Measurements from ENCODE around the gene ANO6. TPM values are rescaled to one million over a fixed set of nuclear protein-coding genes. Genes with fewer than 3 reads are reported as not detected.

ANO6 gene
- total RNA-seq, 5 donors from 2014 or later (not counting 1 experiment from before 2014, with no cell fraction given) = 17.9 to 22.5 (median 20.3) TPM

GRCh38 chr12:45415393-45415817 lies 199.5 kb downstream of the ANO6 start:
- Histone ChIP-seq H3K4me3 (ENCODE audit: control insufficient read depth in 1 of 2, extremely low read depth in 1 of 2, low read length in 1 of 2) (no peak overlapping the region), H3K9me3 (no peaks in the 10 kb centered on the region), H3K27ac (ENCODE audit: low read length) (no peak overlapping the region), H3K36me3 (ENCODE audit: control insufficient read depth in 2 of 2, extremely low read depth in 1 of 2, insufficient read depth in 1 of 2, low read length in 1 of 2) (peaks cover 7 to 40% of the 10 kb centered on the region in 2 donors), H3K27me3 (replicated peaks in 1 of 2; ENCODE audit: control insufficient read depth in 2 of 2, extremely low read depth in 1 of 2, insufficient read depth in 2 of 2, low read length in 1 of 2) (no peaks in the 10 kb centered on the region), H3K4me1 (ENCODE audit: control insufficient read depth in 1 of 2, extremely low read depth in 1 of 2, insufficient read depth in 2 of 2, low read length in 2 of 2) (no peaks in the 10 kb centered on the region)
- ATAC-seq (replicated peaks in 1 of 4) (no peak), DNase-seq (no peak)
- WGBS (ENCODE audit: insufficient coverage) = 100% methylated on average over 1 of the region's 4 CpGs
- Mint-ChIP-seq H3K9me3 (no peaks in the 10 kb centered on the region), H3K27ac (peak overlapping the region in 1 of 2 donors; percentile 6), H3K4me3 (no peak overlapping the region), H3K4me1 (no peaks in the 10 kb centered on the region), H3K36me3 (peaks cover 48% of the 10 kb centered on the region), H3K27me3 (no peaks in the 10 kb centered on the region)
- ChIA-PET POLR2A (no interaction called here), CTCF (no interaction called here)

DNA sequence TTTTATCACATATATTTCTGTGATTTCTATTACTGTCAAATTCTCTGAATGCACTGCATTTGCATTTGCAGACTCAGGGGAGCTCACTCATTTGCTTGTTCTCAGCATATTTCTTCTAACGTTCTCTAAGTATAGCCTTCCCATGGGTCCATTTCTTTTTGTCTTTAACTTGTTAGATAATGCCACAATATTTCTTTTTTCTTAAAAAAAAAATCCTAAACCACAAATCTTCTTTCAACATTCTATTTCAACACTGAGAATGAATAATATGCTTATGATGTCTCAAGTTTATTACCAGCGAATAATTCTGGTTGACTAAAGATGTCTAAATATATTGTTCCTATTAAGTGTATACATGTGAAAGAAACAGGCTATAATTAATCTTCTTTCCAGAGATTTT lies 200.2 kb downstream of the ANO6 start:
- ATAC-seq (replicated peaks in 1 of 4) (no peak), DNase-seq (no peak)
- Mint-ChIP-seq H3K27ac (no peak overlapping the region), H3K36me3 (peaks cover 51% of the 10 kb centered on the region), H3K27me3 (no peaks in the 10 kb centered on the region), H3K4me3 (no peak overlapping the region), H3K4me1 (no peaks in the 10 kb centered on the region), H3K9me3 (no peaks in the 10 kb centered on the region)
- no peak overlapping the region for H3K4me3 ChIP-seq (ENCODE audit: control insufficient read depth in 1 of 2, extremely low read depth in 1 of 2, low read length in 1 of 2)
- POLR2A ChIA-PET = no interaction called here
- no peak overlapping the region for H3K27ac ChIP-seq (ENCODE audit: low read length)
- H3K9me3 ChIP-seq = no peaks in the 10 kb centered on the region
- no CpG with 5 or more reads among the region's 2 CpGs for WGBS (ENCODE audit: insufficient coverage)
- peaks cover 7 to 37% of the 10 kb centered on the region in 2 donors for H3K36me3 ChIP-seq (ENCODE audit: control insufficient read depth in 2 of 2, extremely low read depth in 1 of 2, insufficient read depth in 1 of 2, low read length in 1 of 2)
- CTCF ChIA-PET = no interaction called here
- H3K27me3 ChIP-seq (replicated peaks in 1 of 2; ENCODE audit: control insufficient read depth in 2 of 2, extremely low read depth in 1 of 2, insufficient read depth in 2 of 2, low read length in 1 of 2) = no peaks in the 10 kb centered on the region
- H3K4me1 ChIP-seq (ENCODE audit: control insufficient read depth in 1 of 2, extremely low read depth in 1 of 2, insufficient read depth in 2 of 2, low read length in 2 of 2) = no peaks in the 10 kb centered on the region

DNA sequence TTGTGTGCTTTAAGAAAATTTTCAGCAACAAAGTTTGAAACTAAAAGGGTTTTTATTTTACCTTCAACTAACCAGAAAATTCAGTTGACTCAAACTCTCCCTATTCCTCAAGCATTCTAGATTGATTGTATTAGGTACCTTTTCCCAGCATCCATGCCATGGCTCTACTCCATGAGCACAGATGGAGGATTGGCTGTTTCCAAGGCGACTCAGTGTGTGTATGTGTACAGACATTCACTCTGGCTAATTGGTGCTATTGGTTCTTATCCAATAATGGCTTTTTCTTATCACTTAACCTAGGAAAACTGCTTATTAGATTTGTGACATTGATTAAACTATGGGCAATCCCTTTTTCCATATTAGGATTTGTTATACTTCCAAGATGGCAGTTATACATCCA lies 202.6 kb downstream of the ANO6 start:
- ATAC-seq (replicated peaks in 1 of 4) = no peak
- Histone ChIP-seq H3K4me3 (ENCODE audit: control insufficient read depth in 1 of 2, extremely low read depth in 1 of 2, low read length in 1 of 2) (no peak overlapping the region), H3K27ac (ENCODE audit: low read length) (no peak overlapping the region), H3K27me3 (replicated peaks in 1 of 2; ENCODE audit: control insufficient read depth in 2 of 2, extremely low read depth in 1 of 2, insufficient read depth in 2 of 2, low read length in 1 of 2) (no peaks in the 10 kb centered on the region), H3K36me3 (ENCODE audit: control insufficient read depth in 2 of 2, extremely low read depth in 1 of 2, insufficient read depth in 1 of 2, low read length in 1 of 2) (peaks cover 2 to 35% of the 10 kb centered on the region in 2 donors), H3K9me3 (no peaks in the 10 kb centered on the region), H3K4me1 (ENCODE audit: control insufficient read depth in 1 of 2, extremely low read depth in 1 of 2, insufficient read depth in 2 of 2, low read length in 2 of 2) (no peaks in the 10 kb centered on the region)
- peaks cover 67% of the 10 kb centered on the region for H3K36me3 Mint-ChIP-seq
- no peak overlapping the region for H3K27ac Mint-ChIP-seq
- H3K4me3 Mint-ChIP-seq = no peak overlapping the region
- H3K27me3 Mint-ChIP-seq = no peaks in the 10 kb centered on the region
- ChIA-PET CTCF (no interaction called here), POLR2A (no interaction called here)
- no peak for DNase-seq
- no peaks in the 10 kb centered on the region for H3K9me3 Mint-ChIP-seq
- no peaks in the 10 kb centered on the region for H3K4me1 Mint-ChIP-seq
- WGBS (ENCODE audit: insufficient coverage) = no CpG with 5 or more reads among the region's 1 CpG

DNA sequence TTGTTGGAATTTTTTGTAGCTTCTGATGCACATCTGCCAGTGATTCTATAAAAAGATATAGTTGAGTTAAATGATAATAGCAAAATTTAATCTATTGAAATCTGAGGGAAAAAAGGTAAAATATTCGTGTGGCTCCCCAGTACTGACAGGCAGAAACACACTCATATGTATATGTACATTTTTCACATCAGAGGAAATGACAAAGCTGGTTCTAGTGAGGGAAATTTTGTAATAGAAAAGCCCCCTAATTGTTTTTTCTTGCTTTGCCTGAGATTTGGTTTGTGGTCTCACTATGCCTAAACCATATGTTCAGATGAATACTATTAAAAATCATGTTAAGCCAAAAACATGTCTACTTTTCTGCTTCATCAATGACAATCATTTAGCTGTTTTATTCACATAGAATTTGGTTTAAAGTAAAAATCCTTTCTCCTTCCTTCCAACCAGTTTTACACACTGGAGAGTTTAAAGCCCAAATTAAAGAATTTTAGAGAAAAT lies 203.5 kb downstream of the ANO6 start:
- peaks cover 2 to 37% of the 10 kb centered on the region in 2 donors for H3K36me3 ChIP-seq (ENCODE audit: control insufficient read depth in 2 of 2, extremely low read depth in 1 of 2, insufficient read depth in 1 of 2, low read length in 1 of 2)
- ATAC-seq (replicated peaks in 1 of 4) (no peak), DNase-seq (no peak)
- H3K27me3 ChIP-seq (replicated peaks in 1 of 2; ENCODE audit: control insufficient read depth in 2 of 2, extremely low read depth in 1 of 2, insufficient read depth in 2 of 2, low read length in 1 of 2) = no peaks in the 10 kb centered on the region
- WGBS (ENCODE audit: insufficient coverage) = no CpG with 5 or more reads among the region's 1 CpG
- Mint-ChIP-seq H3K9me3 (no peaks in the 10 kb centered on the region), H3K4me1 (no peaks in the 10 kb centered on the region), H3K27ac (no peak overlapping the region), H3K27me3 (no peaks in the 10 kb centered on the region), H3K4me3 (no peak overlapping the region), H3K36me3 (peaks cover 73% of the 10 kb centered on the region)
- no peaks in the 10 kb centered on the region for H3K9me3 ChIP-seq
- ChIA-PET POLR2A (interaction anchor here in 1 of 2 donors (0.6 kb wide), 1 partner anchor 83 kb away, joined by 4 read pairs; no protein-coding TSS in a partner anchor), CTCF (interaction anchor here in 1 of 2 donors (0.6 kb wide), 1 partner anchor 181 kb away, joined by 3 read pairs; no protein-coding TSS in a partner anchor)
- no peak overlapping the region for H3K4me3 ChIP-seq (ENCODE audit: control insufficient read depth in 1 of 2, extremely low read depth in 1 of 2, low read length in 1 of 2)
- no peaks in the 10 kb centered on the region for H3K4me1 ChIP-seq (ENCODE audit: control insufficient read depth in 1 of 2, extremely low read depth in 1 of 2, insufficient read depth in 2 of 2, low read length in 2 of 2)
- H3K27ac ChIP-seq (ENCODE audit: low read length) = no peak overlapping the region

DNA sequence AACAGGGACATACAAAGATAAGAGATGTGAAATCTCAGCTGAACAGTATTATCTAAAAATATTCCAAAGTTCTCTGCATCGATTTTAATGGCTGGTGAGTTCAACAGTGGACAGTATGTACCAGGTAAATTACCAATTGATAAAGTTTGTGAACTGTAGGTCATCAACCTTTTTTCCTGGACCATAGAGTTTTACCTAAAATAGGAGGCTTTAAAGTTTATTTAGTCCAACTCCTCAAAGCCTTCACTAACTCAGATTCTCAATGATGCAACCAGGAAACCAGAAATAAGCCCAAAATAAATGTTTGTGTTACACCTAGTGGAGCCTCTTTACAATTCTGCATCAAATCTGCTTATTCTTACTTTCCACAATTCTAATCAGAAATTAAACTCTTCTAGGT lies 205.8 kb downstream of the ANO6 start:
- H3K36me3 Mint-ChIP-seq = peaks cover 77% of the 10 kb centered on the region

DNA sequence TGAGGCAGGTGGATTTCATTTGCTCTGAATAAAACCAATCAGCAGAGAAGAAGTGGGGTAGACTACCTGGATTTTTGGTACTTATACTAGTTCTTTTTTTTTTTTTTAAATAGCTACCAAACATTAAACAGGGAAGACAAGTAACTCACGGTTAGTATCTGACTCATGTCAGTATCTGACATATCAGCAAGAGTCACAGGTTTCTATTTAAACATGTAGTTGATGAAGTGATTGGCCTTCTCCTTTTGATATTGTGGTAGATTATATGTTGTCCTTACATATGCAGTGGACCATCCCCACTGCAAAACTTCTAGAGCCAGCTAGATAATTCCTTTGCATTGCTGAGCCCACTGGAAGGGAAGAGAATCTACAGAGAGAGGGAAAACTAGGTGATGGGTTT lies 208.0 kb downstream of the ANO6 start:
- no peaks in the 10 kb centered on the region for H3K9me3 ChIP-seq
- no peaks in the 10 kb centered on the region for H3K27me3 ChIP-seq (replicated peaks in 1 of 2; ENCODE audit: control insufficient read depth in 2 of 2, extremely low read depth in 1 of 2, insufficient read depth in 2 of 2, low read length in 1 of 2)
- Mint-ChIP-seq H3K9me3 (no peaks in the 10 kb centered on the region), H3K4me1 (no peaks in the 10 kb centered on the region), H3K4me3 (no peak overlapping the region), H3K36me3 (peaks cover 79% of the 10 kb centered on the region), H3K27me3 (no peaks in the 10 kb centered on the region), H3K27ac (no peak overlapping the region)
- no peak overlapping the region for H3K4me3 ChIP-seq (ENCODE audit: control insufficient read depth in 1 of 2, extremely low read depth in 1 of 2, low read length in 1 of 2)
- H3K36me3 ChIP-seq (ENCODE audit: control insufficient read depth in 2 of 2, extremely low read depth in 1 of 2, insufficient read depth in 1 of 2, low read length in 1 of 2) = peaks cover 3 to 38% of the 10 kb centered on the region in 2 donors
- H3K4me1 ChIP-seq (ENCODE audit: control insufficient read depth in 1 of 2, extremely low read depth in 1 of 2, insufficient read depth in 2 of 2, low read length in 2 of 2) = no peaks in the 10 kb centered on the region
- WGBS (ENCODE audit: insufficient coverage) = no CpG with 5 or more reads among the region's 1 CpG
- no peak for DNase-seq
- CTCF ChIA-PET = interaction anchor here (0.6 kb wide), 3 partner anchors 131 to 701 kb away, joined by 3 to 4 read pairs (median 3); partner anchors contain the start of gene ARID2 (in 1 of the 2)
- no peak overlapping the region for H3K27ac ChIP-seq (ENCODE audit: low read length)
- ATAC-seq (replicated peaks in 1 of 4) = no peak
- POLR2A ChIA-PET = interaction anchor here in 1 of 2 donors (0.6 kb wide), 1 partner anchor 500 kb away, joined by 4 read pairs; no protein-coding TSS in a partner anchor

More for the DNA sequence above, 205.8 kb downstream of the ANO6 start:
- H3K9me3 ChIP-seq = no peaks in the 10 kb centered on the region
- Mint-ChIP-seq H3K27me3 (no peaks in the 10 kb centered on the region), H3K9me3 (no peaks in the 10 kb centered on the region), H3K4me3 (no peak overlapping the region), H3K27ac (no peak overlapping the region), H3K4me1 (no peaks in the 10 kb centered on the region)
- H3K4me1 ChIP-seq (ENCODE audit: control insufficient read depth in 1 of 2, extremely low read depth in 1 of 2, insufficient read depth in 2 of 2, low read length in 2 of 2) = no peaks in the 10 kb centered on the region
- ChIA-PET POLR2A (no interaction called here), CTCF (no interaction called here)
- ATAC-seq (replicated peaks in 1 of 4) = no peak
- DNase-seq = no peak
- no peak overlapping the region for H3K27ac ChIP-seq (ENCODE audit: low read length)
- H3K4me3 ChIP-seq (ENCODE audit: control insufficient read depth in 1 of 2, extremely low read depth in 1 of 2, low read length in 1 of 2) = no peak overlapping the region
- H3K27me3 ChIP-seq (replicated peaks in 1 of 2; ENCODE audit: control insufficient read depth in 2 of 2, extremely low read depth in 1 of 2, insufficient read depth in 2 of 2, low read length in 1 of 2) = no peaks in the 10 kb centered on the region
- H3K36me3 ChIP-seq (ENCODE audit: control insufficient read depth in 2 of 2, extremely low read depth in 1 of 2, insufficient read depth in 1 of 2, low read length in 1 of 2) = peaks cover 0 to 37% of the 10 kb centered on the region in 2 donors
- WGBS (ENCODE audit: insufficient coverage) = no CpG with 5 or more reads among the region's 1 CpG

DNA sequence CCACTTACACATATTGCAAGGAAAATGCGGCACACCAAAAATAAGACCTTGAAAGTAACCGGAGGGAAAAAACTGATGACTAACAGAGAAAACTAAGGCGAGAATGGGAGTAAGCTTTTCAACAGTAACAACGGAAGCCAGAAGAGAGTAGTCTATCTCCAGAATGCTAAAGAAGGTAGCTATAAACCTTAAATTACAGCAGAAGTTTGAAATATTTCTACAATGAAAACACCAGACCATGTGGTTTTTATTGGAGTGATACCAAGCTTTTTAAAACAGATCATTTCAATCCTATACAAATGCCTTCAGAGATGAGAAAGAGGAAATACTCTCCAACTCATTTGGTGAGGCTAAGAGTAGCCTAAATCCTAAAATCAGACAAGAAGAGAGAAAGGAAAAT lies 209.5 kb downstream of the ANO6 start:
- no peaks in the 10 kb centered on the region for H3K27me3 ChIP-seq (replicated peaks in 1 of 2; ENCODE audit: control insufficient read depth in 2 of 2, extremely low read depth in 1 of 2, insufficient read depth in 2 of 2, low read length in 1 of 2)
- peaks cover 3 to 41% of the 10 kb centered on the region in 2 donors for H3K36me3 ChIP-seq (ENCODE audit: control insufficient read depth in 2 of 2, extremely low read depth in 1 of 2, insufficient read depth in 1 of 2, low read length in 1 of 2)
- H3K4me1 Mint-ChIP-seq = no peaks in the 10 kb centered on the region
- POLR2A ChIA-PET = no interaction called here
- H3K36me3 Mint-ChIP-seq = peaks cover 82% of the 10 kb centered on the region
- no peaks in the 10 kb centered on the region for H3K27me3 Mint-ChIP-seq
- no peak overlapping the region for H3K27ac Mint-ChIP-seq
- no peak overlapping the region for H3K4me3 ChIP-seq (ENCODE audit: control insufficient read depth in 1 of 2, extremely low read depth in 1 of 2, low read length in 1 of 2)
- no peaks in the 10 kb centered on the region for H3K9me3 Mint-ChIP-seq
- H3K9me3 ChIP-seq = no peaks in the 10 kb centered on the region
- CTCF ChIA-PET = no interaction called here
- ATAC-seq (replicated peaks in 1 of 4) (no peak), DNase-seq (no peak)
- H3K4me1 ChIP-seq (ENCODE audit: control insufficient read depth in 1 of 2, extremely low read depth in 1 of 2, insufficient read depth in 2 of 2, low read length in 2 of 2) = no peaks in the 10 kb centered on the region
- WGBS (ENCODE audit: insufficient coverage) = no CpG with 5 or more reads among the region's 4 CpGs
- no peak overlapping the region for H3K27ac ChIP-seq (ENCODE audit: low read length)
- H3K4me3 Mint-ChIP-seq = no peak overlapping the region
